Endothelial cell of umbilical vein (primary cell): ENCODE measurements around the gene OR10H1. TPM values are rescaled to one million over a fixed set of nuclear protein-coding genes. Genes with fewer than 3 reads are reported as not detected.
"Not testable (repeated sequence)": the region's sequence is repeated elsewhere in the genome, so short reads cannot be mapped to it uniquely, and the experiment has no call there.

Experiments
- BruUV-seq: library from RNA; stranded (reverse); fragments of 400-500 nt; replicated peaks from 2 replicates; lab custom pipeline; 2021; lab: Mats Ljungman, UMichigan
- CTCF ChIA-PET: fragments of 300-600, 350-600 bp; sonication (Branson Sonifier 250); formaldehyde crosslinking; loops from one replicate; lab custom pipeline; 2021; ENCODE audit warnings: antibody characterized with exemption, inconsistent platforms; lab: Charles Lee
- POLR2A ChIA-PET: fragments of 300-600, 350-600 bp; sonication (Branson Sonifier 250); formaldehyde crosslinking; loops from one replicate; lab custom pipeline; 2021; ENCODE audit warnings: antibody characterized with exemption, inconsistent platforms; lab: Charles Lee
- DNase-seq: peaks from one replicate; pipeline ENCODE4 v3.0.0-alpha.2; 2011; ENCODE audit warnings: low read depth, low spot score
- FAIRE-seq: peaks from 2 replicates; lab custom pipeline; 2011; peaks lifted over from hg19 to GRCh38; lab: Jason Lieb, UNC
- H2AFZ ChIP-seq: 2 replicates; pipeline ENCODE4 v1.6.0; 2012; ENCODE audit warnings: low read depth, low read length, control low read depth, inconsistent platforms
- H3K27ac ChIP-seq: 2 replicates; pipeline ENCODE4 v1.5.1; 2011; ENCODE audit warnings: low read depth, mild to moderate bottlenecking, control low read depth, low read length, moderate library complexity; ENCODE audit not compliant: insufficient read depth
- H3K27me3 ChIP-seq, 2 experiments: 2 replicates each; pipeline versions ENCODE4 v1.6.0 to v1.6.1; 2011; ENCODE audit warnings: low read length in 2 of 2, mixed read lengths in 1 of 2; ENCODE audit not compliant: control insufficient read depth in 2 of 2, insufficient read depth in 2 of 2
- H3K36me3 ChIP-seq, 2 experiments: 2 replicates in 1 of 2; 3 replicates in 1 of 2; pipeline ENCODE4 v1.5.1; 2011; ENCODE audit warnings: low read length in 2 of 2, mild to moderate bottlenecking in 1 of 2, moderate library complexity in 1 of 2; ENCODE audit not compliant: control insufficient read depth in 2 of 2, insufficient read depth in 2 of 2; ENCODE audit errors: extremely low read depth in 1 of 2
- H3K4me1 ChIP-seq: 3 replicates; pipeline ENCODE4 v1.5.1; 2011; ENCODE audit warnings: mild to moderate bottlenecking, low read length; ENCODE audit not compliant: control insufficient read depth, insufficient read depth; ENCODE audit errors: extremely low read depth
- H3K4me2 ChIP-seq: 2 replicates; pipeline ENCODE4 v1.6.1; 2011; ENCODE audit warnings: low read length, control low read depth, mixed read lengths; ENCODE audit not compliant: insufficient read depth
- H3K4me3 ChIP-seq, 3 experiments: fragments of 200-600 bp in 1 of 3; sonication (generic), shearing (Covaris generic) in 1 of 3; replicated peaks in 1 of 3; 2 replicates each; pipeline ENCODE4 v1.5.1; 2011 to 2016; ENCODE audit warnings: control low read depth in 3 of 3, low read length in 3 of 3, mild to moderate bottlenecking in 2 of 3, inconsistent platforms in 1 of 3, low read depth in 1 of 3, moderate library complexity in 1 of 3; ENCODE audit not compliant: insufficient read depth in 1 of 3
- H3K79me2 ChIP-seq: 2 replicates; pipeline ENCODE4 v1.6.0; 2012; ENCODE audit warnings: low read length, inconsistent platforms; ENCODE audit not compliant: control insufficient read depth, insufficient read depth
- H3K9ac ChIP-seq: replicated peaks from 2 replicates; pipeline ENCODE3; 2011; ENCODE audit warnings: low read length, control low read depth; ENCODE audit not compliant: insufficient read depth; ENCODE audit errors: extremely low read depth
- H3K9me1 ChIP-seq: replicated peaks from 3 replicates; pipeline ENCODE4 v1.6.0; 2011; ENCODE audit warnings: mild to moderate bottlenecking, low read length; ENCODE audit not compliant: control insufficient read depth, insufficient read depth; ENCODE audit errors: extremely low read depth
- H3K9me3 ChIP-seq: replicated peaks from 2 replicates; pipeline ENCODE4 v1.5.1; 2012; ENCODE audit warnings: low read length, inconsistent platforms; ENCODE audit not compliant: control insufficient read depth, insufficient read depth
- H4K20me1 ChIP-seq: replicated peaks from 2 replicates; pipeline ENCODE3; 2011; ENCODE audit warnings: mild to moderate bottlenecking, low read length; ENCODE audit not compliant: control insufficient read depth, insufficient read depth; ENCODE audit errors: extremely low read depth
- GATA2 ChIP-seq: IDR thresholded peaks from 2 replicates; pipeline ENCODE4 v1.7.0; 2011; ENCODE audit warnings: low read depth, mild to moderate bottlenecking, moderate library complexity, mixed read lengths, low read length; ENCODE audit not compliant: insufficient read length, insufficient read depth
- dilution Hi-C: fragments of 300-500 bp; cut with MboI; formaldehyde crosslinking; loops from one replicate; pipeline ENCODE4 v1.15.0; 2019; ENCODE audit warnings: low sequenced_read_pairs; ENCODE audit not compliant: extremely low pct_ligation_motif_present
- intact Hi-C: fragments of 100-400 bp; cut with micrococcal nuclease; formaldehyde crosslinking; loops from one replicate; pipeline ENCODE4 v1.10.0; 2022
- polyA plus RNA-seq, 4 experiments: library from polyadenylated mRNA; depleted of rRNA in 3 of 4; stranded (reverse) in 3 of 4; unstranded in 1 of 4; fragments of >200 nt; gene quantifications; 2 replicates each; pipeline versions ENCODE4 v1.2.1 to v1.2.3, GENCODE V29; 2011 to 2012; ENCODE audit warnings: missing spikeins in 1 of 4
- total RNA-seq: library from RNA; stranded (reverse); gene quantifications from 2 replicates; pipeline ENCODE4 v1.2.3, GENCODE V29; 2021

OR10H1 gene
- total and polyA plus RNA-seq, 2 donors (not counting 3 experiments of a cell fraction or from before 2014, with no cell fraction given), result not detected

GRCh38 chr19:15787611-15788155, 27.8 kb downstream of the OR10H1 start, which contains the start of gene OR10H5:
Gene OR10H5, plus strand, starts transcription at chr19:15787661. Its CDS starts 6,388 bp downstream, at chr19:15794049.
- H3K27me3 ChIP-seq, result no peaks in the 10 kb centered on the region
- no peaks in the 10 kb centered on the region for H3K36me3 ChIP-seq
- POLR2A ChIA-PET, result no interaction called here
- no peaks in the 10 kb centered on the region for H3K79me2 ChIP-seq
- TF ChIP-seq GATA2, result no peak
- no peaks in the 10 kb centered on the region for H4K20me1 ChIP-seq
- no peak within 1 kb of the TSS for H3K4me2 ChIP-seq
- FAIRE-seq (no peak), DNase-seq (no peak)
- CTCF ChIA-PET, result no interaction called here
- no peak within 1 kb of the TSS for H3K4me3 ChIP-seq
- intact Hi-C loops, result no loop called here
- no peak within 1 kb of the TSS for H3K9ac ChIP-seq
- no peaks in the 10 kb centered on the region for H3K9me3 ChIP-seq
- BruUV-seq, result no TSS peak
- dilution Hi-C loops, result no loop called here
- no peak within 1 kb of the TSS for H3K27ac ChIP-seq
- H3K4me1 ChIP-seq, result no peaks in the 10 kb centered on the region
- H2AFZ ChIP-seq, result no peak within 1 kb of the TSS
- H3K9me1 ChIP-seq, result no peaks in the 10 kb centered on the region

GRCh38 chr19:15782896-15783295, 32.6 kb downstream of the OR10H1 start:
- DNase-seq, CTCF ChIA-PET, H3K9ac ChIP-seq, H2AFZ ChIP-seq, H4K20me1 ChIP-seq, H3K27me3 ChIP-seq, H3K4me1 ChIP-seq, H3K4me2 ChIP-seq, H3K9me1 ChIP-seq, H3K9me3 ChIP-seq, POLR2A ChIA-PET, H3K79me2 ChIP-seq, H3K36me3 ChIP-seq, FAIRE-seq, BruUV-seq, H3K27ac ChIP-seq, dilution Hi-C loops, H3K4me3 ChIP-seq, intact Hi-C loops: not testable (repeated sequence)
